Neural progenitor cell (in vitro differentiated cells): Measurements from ENCODE around the gene CFAP58.

Experiments used
- CTCF ChIP-seq: fragments of 200-600 bp; sonication (generic); IDR thresholded peaks from 2 replicates; pipeline ENCODE4 v1.5.1; 2017; ENCODE audit warnings: antibody characterized with exemption, mild to moderate bottlenecking
- EZH2 ChIP-seq: fragments of 200-600 bp; sonication (generic); IDR thresholded peaks from 2 replicates; pipeline ENCODE4 v1.6.1; 2017; ENCODE audit warnings: antibody characterized with exemption, mild to moderate bottlenecking, moderate library complexity
- EZH2phosphoT487 ChIP-seq: fragments of 200-600 bp; sonication (generic); IDR thresholded peaks from 2 replicates; pipeline ENCODE4 v1.6.1; 2017; ENCODE audit warnings: antibody characterized with exemption

DNA sequence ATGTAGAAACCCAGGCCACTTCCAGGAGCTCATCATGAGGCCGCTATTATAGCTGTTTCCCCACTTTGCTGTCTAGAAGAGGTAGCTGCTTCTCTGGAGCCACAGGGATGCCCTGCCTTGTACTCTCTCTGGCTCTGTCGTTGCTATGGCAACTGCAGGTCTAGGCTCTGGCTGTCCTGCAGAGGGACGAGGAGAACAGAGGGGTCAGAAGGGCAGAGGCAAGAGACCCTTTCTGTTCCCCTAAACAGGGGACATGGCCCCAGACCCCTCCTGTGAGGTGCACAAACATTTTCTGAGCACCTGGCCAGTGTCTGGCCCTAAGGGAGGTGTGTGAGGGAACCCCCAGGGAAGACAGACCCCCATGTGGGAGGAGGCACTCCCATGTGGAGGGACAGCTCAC, 46.7 kb upstream of the CFAP58 start:
- TF ChIP-seq CTCF, result no peak
- TF ChIP-seq EZH2phosphoT487, result no peak
- TF ChIP-seq EZH2, result no peak
